CD4-positive, alpha-beta T cell treated with Interleukin-12 subunit alpha and Interleukin-12 subunit beta, for 1 hour (primary cell): ENCODE data around the gene NEDD1.
A peak's percentile ranks its signal among the peaks of the same experiment; 100 is the strongest.

Source experiments
- DNase-seq: peaks from one replicate; pipeline ENCODE4 v3.0.0-alpha.2; 2020

NEDD1 gene

DNA sequence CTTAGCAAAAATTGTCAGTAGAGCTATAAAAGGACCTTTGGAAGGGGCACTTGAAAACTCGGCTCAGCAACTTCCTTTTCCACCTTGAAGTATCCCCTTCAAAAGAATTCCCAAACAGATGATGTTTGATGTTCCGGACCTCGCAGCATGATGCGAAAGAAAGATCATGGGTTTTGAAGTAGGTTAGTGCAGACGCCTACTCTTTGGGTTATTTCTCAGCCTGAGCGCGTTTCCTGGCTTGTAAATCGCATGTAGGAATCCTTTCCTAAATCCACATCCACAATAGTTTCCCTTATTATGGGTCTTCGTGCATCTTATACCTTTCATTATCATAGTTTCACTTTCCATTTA, 584 bp upstream of the NEDD1 start:
- no peak for DNase-seq

DNA sequence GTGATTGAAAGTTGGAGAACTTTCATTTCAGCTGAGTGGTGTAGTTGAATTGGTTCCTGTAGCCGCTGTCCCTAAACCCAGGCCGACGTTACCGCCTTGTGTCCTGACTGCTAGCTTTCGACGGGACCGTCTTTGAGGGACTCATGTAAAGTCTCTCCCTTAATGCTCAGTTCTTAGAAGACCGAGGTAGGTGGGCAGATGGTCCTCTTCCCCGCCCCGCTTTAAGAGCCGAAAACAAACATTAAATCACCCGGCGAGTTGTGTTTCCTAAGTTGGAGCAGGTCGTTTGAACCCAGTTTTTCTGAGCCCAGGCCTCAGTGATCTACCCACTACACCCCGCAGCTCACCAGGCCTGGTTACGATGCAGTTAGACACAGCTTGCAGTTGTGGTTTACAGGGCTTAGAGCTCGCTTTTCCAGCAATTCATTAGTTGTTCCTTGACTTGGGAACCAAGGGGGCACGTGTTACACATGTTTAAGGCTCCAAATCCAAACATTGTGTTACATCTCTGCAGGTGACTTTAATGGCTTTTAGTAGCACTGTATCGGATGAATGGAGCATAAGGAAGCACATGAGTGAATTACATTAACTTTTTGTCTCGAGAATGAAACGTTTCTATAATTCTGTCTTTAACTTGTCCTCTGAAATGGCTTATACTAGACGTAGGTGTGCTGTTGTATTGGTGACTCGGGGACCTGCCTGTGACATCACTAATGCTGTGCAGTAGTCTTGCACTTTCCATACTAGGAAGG, 790 bp downstream of the NEDD1 start:
- DNase-seq: peak; percentile 36

DNA sequence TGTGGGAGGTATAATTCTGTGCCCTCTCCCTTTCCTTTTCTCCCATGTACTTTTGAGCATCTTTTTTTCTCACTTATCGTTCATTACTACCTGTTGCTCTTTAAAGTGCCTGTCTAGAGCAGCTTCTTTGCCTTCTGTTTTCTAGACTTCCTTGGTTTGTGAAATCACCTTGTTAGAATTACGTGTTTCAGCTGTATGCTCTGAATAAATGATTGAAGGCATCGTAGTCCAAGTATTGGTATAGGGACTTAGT, 1.3 kb downstream of the NEDD1 start:
- no peak for DNase-seq

DNA sequence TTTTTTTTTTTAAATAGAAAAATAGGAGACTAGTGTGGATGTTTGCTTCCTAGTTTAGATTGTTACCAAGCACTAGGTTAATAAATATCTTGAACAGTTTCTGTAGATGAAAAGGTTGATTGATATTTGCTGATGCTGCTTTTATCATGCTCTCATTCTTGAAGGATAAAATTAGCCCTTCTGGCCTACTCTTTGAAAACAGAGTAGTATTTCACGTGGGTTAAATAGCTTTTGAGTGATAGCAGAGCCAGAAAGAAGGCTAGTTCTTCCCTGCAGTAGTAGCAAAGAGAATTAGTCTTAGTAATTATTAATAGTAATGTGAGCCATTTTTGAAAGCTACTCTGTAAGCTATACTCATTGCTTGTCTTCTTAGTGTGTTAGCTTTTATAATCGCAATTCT, 5.2 kb downstream of the NEDD1 start:
- DNase-seq: no peak

DNA sequence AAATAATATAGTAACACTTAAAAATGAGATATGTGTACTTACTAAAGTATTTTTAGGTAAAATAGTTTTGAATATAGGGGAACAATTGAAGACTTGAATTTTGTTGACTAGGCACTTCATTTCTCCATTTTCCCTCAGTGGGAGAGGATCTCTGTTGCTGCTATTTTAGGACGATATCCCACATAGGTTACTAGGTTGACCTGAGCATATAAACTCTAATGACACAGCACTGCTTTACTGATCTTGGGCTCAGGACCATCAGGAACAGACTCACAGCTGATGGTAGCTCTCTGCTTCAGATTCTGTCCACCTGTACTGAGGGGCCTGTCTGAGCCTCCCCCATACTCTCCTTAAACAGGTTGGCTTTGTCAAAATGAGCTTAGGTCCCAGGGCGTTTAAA, 5.9 kb downstream of the NEDD1 start:
- no peak for DNase-seq

DNA sequence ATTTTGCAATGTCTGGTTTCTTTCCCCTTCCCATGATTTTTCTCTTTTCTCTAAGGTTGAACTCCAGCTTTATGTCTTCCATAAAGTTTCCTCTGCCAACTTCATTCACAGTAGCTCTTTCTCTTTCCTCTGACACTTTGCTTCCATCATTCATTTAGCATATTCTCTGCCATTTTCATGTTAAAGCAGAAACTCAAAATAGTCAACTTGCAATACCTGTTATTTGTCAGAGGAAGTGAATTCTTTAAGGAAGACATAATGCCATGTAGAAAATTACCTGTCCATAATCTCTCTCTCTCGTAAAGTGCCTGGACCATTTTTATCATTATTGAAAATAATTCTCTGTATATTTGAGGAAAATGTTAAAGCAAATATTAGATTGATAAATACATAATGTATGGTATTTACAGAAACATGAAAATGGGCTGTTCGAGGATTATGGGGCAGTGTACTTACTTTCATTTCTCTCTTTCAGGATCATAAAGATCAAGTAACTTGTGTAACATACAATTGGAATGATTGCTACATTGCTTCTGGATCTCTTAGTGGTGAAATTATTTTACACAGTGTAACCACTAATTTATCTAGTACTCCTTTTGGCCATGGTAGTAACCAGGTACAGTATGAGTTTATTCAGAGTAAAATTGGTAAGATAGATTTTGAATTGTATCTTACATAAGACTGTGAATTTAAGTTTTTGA, 12.6 kb downstream of the NEDD1 start:
- DNase-seq: no peak

DNA sequence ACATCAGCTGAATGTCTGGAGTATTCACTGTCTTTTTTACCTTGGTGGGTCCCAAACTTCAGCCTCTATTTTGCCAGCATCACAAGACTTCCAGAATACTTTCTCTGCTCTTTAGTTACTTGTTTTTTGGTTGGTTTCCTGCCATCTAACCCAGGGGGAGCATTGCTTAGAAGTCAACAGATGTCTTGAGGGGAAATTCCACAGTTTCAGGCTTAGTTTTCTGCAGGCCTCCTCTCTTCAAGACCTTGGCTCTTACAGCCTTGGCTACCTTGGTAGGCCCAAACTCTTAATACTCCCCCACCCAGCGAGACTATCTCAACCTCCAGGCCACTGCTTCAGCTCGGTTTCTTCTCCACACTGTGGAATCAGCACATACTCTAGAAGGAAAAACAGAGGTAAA, 41.7 kb downstream of the NEDD1 start:
- no peak for DNase-seq

DNA sequence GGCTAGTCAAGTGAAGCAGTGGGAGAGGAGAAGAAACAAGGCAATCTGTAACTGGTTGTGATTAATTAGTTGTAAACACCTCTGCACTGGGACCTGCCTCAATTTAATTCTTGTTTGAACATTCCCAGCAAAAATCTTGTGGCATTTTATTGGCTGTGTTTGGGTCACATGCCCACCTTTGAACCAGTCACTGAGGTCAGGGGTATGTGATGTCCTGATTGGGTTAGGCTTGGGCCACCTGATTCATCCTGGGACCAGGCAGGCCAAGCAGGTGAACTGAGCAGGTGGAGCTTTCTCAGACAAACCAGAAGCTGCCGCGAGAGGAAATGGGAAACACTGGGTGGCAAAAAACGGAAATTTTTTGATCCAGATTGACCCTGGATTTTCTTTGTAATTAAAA, 72.5 kb downstream of the NEDD1 start:
- DNase-seq: no peak

DNA sequence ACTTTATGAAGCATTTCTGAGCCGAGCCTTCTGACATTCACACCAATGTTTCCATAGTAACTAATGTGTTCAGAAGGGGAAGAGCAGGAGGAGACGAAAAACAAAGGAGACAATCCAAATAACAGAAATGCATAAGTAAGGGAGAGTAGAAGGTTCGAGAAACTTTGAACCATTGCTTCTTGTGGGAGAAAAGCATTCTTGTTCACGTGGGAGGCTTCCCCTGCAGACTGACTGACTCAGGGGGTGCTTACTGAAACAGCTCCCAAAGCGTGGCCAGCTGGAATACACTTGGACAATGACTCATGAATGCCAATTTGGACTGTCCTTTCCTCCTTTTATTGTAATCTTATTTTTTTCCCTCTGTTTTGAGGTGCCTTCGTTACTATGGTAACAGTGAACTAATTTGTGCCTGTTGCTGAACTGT, 73.9 kb downstream of the NEDD1 start:
- DNase-seq: no peak

DNA sequence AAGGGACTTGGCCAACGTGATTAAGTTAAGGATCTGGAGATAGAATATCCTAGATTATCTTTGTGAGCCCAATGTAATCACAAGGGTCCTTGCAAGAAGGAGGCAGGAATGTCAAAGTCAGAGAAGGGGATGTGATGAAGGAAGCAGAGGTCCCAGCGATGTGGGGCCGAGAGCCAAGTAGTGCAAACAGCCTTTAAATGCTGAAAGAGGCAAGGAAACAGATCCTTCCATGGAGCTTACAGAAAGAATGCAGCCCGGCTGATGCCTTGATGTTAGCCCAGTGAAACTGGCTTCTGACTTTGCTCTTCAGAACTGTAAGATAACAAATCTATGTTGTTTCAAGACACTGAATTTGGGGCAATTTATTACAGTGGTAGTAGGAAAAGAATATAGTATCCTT, 74.9 kb downstream of the NEDD1 start:
- DNase-seq: no peak

DNA sequence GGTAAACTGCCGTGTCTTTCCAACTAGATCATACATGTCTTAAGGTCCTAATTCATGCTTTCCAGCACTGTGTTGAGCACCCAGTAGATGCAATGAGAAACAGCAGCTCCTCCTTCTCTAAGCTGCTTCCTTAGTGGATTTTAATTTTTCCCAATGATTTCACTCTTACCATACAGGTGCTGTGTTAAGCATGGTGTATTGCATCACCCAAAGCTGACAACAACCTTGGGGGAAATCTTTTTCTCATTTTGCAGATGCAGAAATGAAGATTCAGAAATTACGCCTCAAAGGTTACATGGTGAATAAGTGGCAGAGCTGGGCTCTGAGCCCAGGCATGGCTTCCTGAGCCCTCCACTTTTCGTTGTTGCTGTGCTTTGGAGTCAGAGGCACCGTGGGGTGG, 75.6 kb downstream of the NEDD1 start:
- DNase-seq: no peak

DNA sequence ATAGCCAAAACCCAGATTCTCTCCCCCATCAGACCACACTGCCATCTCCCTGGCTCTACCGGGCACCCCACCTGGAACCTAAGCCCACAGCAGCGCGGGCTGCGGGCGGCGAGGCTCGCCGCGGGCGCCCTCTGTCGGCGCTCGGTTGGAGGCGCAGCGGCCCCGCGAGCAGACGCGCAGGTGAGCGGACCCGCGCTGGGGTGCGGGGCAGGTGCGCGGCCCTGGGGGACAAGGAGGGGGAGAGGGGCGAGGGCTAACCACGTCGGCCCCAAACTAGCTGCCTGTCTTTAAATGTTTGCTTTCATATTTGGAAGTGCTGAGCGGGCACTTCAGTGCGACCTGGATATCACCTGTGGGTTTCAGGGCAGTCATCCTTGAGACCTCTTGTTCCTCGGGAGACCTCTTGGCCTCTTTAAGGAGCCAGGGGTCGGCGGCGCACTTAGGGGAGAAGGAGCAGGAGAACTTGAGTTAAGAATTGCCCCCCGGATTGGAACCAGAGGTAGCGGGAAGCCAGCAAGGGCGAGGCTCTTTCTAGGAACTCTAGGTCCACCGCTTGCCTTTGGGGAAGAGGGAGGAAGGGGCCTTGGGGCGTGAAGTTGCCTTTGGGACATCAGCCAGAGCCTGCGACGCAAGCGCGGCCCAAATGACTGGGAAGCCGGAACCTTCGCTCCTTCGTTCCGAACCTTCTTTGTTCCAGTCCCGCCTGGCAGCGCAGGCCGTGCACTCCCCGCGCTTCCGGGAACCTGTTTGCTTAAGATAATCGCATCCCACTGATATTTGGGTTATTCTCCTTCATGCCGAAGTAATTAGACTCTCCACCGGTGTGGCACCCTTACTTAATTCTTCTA, 78.7 kb downstream of the NEDD1 start:
- peak; percentile 52 for DNase-seq

DNA sequence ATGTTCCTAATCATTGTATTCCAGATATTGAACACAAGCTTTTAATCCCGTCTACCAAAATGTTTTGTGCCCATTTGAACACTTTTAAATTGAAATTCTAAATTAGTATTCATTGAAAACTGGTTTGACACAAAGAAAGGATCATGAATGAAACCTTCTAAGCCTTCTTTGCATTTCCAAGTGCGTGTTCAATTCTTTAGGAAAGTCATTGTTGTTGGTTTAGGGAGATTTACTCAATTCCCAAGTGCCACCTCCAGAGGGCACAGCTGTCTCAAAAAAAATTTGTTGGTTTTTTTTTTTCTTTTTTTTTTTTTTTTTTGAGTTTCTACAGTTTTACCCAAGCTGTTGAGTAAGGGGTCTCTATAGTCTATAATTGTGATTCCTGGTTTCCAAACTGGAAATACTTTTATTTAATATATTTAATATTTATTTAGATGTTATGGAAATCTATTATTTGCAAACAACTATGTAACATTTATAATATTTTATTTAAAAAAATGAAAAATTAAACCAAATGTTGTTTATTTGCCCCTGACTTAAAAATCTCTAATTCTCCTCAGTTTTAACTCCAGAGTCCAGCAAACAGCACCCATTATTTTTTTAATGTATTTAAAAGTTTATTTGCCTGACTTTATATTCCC, 79.9 kb downstream of the NEDD1 start:
- peak; percentile 12 for DNase-seq

DNA sequence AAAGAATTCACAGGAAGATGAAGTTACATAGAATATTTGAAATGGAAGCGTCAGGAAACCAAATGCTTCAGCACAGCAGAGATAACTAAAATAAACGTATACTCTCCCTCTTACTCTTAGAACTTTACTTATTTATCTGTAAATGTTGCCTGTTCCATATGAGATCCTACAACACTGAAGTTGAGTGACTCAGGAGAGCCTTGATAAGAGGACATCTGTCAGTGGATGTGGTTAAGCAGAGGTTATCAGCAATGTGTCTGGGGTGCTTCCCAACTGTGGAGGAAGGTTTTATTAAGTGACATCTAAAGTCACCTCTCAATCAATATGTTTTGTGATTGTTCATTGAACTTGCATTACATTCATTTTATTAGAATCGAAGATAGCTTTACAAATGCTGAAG, 81.9 kb downstream of the NEDD1 start:
- DNase-seq: no peak

DNA sequence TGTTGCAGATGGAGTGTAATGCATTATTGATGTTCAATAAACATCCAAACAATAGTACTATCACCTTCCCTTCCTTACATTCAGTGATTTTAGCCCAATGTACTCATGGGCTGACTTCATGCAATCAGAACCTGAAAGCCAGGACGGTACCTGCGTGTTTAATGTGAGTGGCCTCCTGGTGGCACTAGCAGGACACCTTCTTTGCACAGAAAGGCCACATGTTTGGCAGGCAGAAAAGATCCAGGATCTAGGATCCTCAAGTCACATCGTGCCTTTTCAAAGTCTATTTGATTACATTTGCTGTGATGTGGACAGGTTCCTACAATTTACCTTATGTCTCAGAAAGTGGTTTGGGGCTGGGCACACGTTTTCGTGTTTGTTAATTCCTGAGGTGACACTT, 82.9 kb downstream of the NEDD1 start:
- no peak for DNase-seq

DNA sequence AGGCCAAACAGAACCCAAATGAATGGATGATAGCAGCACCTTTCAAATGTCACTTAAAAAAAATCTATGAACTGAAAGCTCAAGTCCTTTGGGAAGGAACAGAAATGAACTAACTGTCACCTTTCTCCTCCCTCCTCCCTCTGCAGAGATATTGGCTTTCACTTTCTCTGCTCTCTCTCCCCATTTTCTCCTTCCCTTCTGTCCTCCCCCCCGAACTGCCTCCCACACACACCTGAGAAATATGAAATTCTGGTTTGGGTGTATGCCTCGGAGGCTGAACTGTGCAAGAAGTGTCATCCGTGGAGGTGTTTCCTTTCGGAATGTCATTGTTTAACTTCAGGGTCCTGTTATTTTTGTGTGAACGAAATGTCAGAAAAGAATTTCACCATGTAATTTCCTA, 87.8 kb downstream of the NEDD1 start:
- DNase-seq: no peak

DNA sequence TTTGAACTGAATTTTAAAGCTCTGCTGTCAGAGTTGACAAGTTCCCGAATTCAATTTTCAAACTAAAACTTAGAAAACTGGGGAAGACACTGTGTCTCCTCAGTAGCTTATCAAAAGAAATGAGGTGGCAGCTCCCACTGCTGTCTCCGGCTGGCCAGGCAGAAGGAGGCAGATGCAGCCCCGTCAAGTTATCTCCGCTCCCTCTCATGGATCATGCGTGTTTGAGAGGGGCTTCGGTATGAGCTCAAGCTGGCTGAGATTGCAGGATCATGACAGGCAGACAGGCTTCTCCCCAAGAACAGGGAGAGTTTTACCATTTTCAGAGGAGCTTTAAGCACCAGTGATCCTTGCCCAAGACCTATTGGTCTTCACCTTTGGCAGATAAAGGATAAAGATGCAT, 88.8 kb downstream of the NEDD1 start:
- DNase-seq: no peak

DNA sequence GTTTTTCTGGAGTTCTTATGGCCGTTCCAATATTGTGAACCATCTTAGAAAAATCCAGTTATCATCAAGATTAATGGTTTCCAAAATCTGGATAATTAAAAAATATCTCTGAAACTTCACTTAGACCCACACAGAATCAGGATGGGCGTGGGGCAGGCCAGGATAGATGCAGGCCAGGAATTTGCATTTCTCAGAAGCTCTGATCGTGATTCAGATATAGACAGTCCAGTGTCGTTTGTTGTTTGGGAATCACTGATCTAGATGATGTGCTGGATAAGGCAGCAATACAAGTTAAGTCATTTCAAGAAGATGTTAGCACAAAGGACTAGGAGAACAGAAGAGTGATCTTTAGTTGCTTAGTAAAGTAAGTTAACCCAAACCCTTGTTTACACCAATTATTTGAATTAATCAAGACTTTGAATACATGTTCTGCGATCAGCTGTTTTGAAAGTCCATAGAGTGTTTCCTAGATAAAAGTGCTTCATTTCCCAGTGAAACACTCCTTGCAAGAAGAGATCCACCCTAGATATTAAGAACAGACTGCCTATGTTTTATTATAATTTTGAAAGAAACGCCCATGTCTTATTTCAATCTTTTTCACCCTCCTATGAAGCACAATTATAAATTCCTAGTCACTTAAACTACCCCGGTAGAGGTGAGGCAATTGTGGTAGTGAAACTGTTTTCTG, 90.9 kb downstream of the NEDD1 start:
- no peak for DNase-seq

DNA sequence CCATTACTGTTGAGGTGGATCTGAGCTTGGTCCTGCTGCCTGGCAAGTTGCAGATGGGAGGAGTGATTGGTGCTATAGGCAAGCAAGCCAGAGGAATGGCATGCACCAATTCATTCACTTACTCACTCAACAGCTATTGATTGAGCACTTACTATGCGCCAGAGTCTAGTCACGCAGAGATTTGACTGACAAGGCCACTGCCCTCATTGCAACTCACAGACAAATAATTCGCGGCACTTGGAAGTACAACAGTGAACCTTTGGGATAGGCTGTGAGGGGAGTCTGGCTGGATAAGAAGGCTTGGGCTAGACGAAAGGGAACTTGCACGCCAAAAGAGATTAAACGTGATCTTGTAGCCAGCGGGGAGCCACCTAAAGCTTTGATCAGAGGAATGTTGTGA, 96.2 kb downstream of the NEDD1 start:
- no peak for DNase-seq
